ENCODE results near the gene TMEM37. TPM values are rescaled to one million over a fixed set of nuclear protein-coding genes. Genes with fewer than 3 reads are reported as not detected.
A peak's percentile ranks its signal among the peaks of the same experiment; 100 is the strongest.

TMEM37 gene
- total and polyA plus RNA-seq, 2 of the 13 experiments (the other 11 are each of a cell fraction or from before 2014, with no cell fraction given), result 37.7 to 115 TPM

- peak; percentile 35; the same call in 1 of the 2 replicates for TF ChIP-seq ZBED4 (CRISPR knock-in tag; IDR thresholded peaks at IDR 0.05; ENCODE audit: borderline replicate concordance)
- TF ChIP-seq ZNF562 (CRISPR knock-in tag; IDR thresholded peaks at IDR 0.05; ENCODE audit: borderline replicate concordance), result no peak
- peak; percentile 98 for TF ChIP-seq ZNF263 (CRISPR knock-in tag; IDR thresholded peaks at IDR 0.05)
- TF ChIP-seq ZNF557 (CRISPR knock-in tag; IDR thresholded peaks at IDR 0.05), result no peak
- no peak for TF ChIP-seq ZNF468 (CRISPR knock-in tag; IDR thresholded peaks at IDR 0.05)
- TF ChIP-seq JUND (CRISPR knock-in tag; IDR thresholded peaks at IDR 0.05), result 0 out of 2 replicates have a peak, but pooled peaks have one; percentile 11
- TF ChIP-seq ZNF451 (CRISPR knock-in tag; IDR thresholded peaks at IDR 0.05), result peak; percentile 88
- TF ChIP-seq TBL1XR1 (IDR thresholded peaks at IDR 0.05; ENCODE audit: borderline replicate concordance, low read length, partially characterized antibody), result no peak
- no peak for TF ChIP-seq ZNF329 (CRISPR knock-in tag; IDR thresholded peaks at IDR 0.05; ENCODE audit: low read depth)
- TF ChIP-seq HMG20B (CRISPR knock-in tag; conservative IDR thresholded peaks at IDR 0.05), result no peak; the same call in 1 of the 2 replicates
- peak; percentile 28; the same call in 1 of the 2 replicates for TF ChIP-seq ZBTB43 (CRISPR knock-in tag; conservative IDR thresholded peaks at IDR 0.05)
- TF ChIP-seq RBM39 (IDR thresholded peaks at IDR 0.05; ENCODE audit: low read depth, low read length, poor library complexity, severe bottlenecking), result peak; percentile 12
- TF ChIP-seq ZNF572 (CRISPR knock-in tag; IDR thresholded peaks at IDR 0.05), result peak; percentile 59; the same call in 1 of the 2 replicates
- TF ChIP-seq HOXD1 (CRISPR knock-in tag; IDR thresholded peaks at IDR 0.05), result peak; percentile 52; the same call in 1 of the 2 replicates
- TF ChIP-seq ZNF446 (CRISPR knock-in tag; IDR thresholded peaks at IDR 0.05), result 0 out of 2 replicates have a peak, but pooled peaks have one; percentile 45
- no peak for TF ChIP-seq AGO2 (optimal IDR thresholded peaks at IDR 0.05; ENCODE audit: low read depth, low read length)
- TF ChIP-seq TARDBP (CRISPR knock-in tag; IDR thresholded peaks at IDR 0.05), result no peak
- TF ChIP-seq ZNF264 (CRISPR knock-in tag; IDR thresholded peaks at IDR 0.05), result peak; percentile 80; the same call in 1 of the 2 replicates
- TF ChIP-seq ZBTB42 (CRISPR knock-in tag; IDR thresholded peaks at IDR 0.05), result no peak
- peak; percentile 89 for TF ChIP-seq ZNF276 (CRISPR knock-in tag; IDR thresholded peaks at IDR 0.05; ENCODE audit: low read depth)
- peak; percentile 77; the same call in 1 of the 2 replicates for TF ChIP-seq PPARG (CRISPR knock-in tag; conservative IDR thresholded peaks at IDR 0.05)
- peak; percentile 57; the same call in 1 of the 2 replicates for TF ChIP-seq ZSCAN25 (CRISPR knock-in tag; IDR thresholded peaks at IDR 0.05)
Observed at GRCh38 chr2:119431155-119431975, at the start of gene TMEM37 (continued).

All from HepG2 (cell line).